Esophagus squamous epithelium (tissue), 4 donors: Measurements from ENCODE around the gene PSMD12.

ENCODE experiments used
- CTCF ChIP-seq, 6 experiments: fragments of 450-650 bp in 4 of 6; fragments of 200-600 bp in 2 of 6; sonication (generic) in 2 of 6; IDR thresholded peaks; one replicate each; pipeline ENCODE4 v1.5.1; 2016 to 2019; ENCODE audit warnings: antibody characterized with exemption in 6 of 6, mild to moderate bottlenecking in 4 of 6, moderate library complexity in 4 of 6
- POLR2A ChIP-seq, 4 donors: fragments of 450-650 bp; IDR thresholded peaks; one replicate each; pipeline ENCODE4 v1.6.1; 2017; ENCODE audit warnings: antibody characterized with exemption in 4 of 4, mild to moderate bottlenecking in 4 of 4, moderate library complexity in 3 of 4

DNA sequence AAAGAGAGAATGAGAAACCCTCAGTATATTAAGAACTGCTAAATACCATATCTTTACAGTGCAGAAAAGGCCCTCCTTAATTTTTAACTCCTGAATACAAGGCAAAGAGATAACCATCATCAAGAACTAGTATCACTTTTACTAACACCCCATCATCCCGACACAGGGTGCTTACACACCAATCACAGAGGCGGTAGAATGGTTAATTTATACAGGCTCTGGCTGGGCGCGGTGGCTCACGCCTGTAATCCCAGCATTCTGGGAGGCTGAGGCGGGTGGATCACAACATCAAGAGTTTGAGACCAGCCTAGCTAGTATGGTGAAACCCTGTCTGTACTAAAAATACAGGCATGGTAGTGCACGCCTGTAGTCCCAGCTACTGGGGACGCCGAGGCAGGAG is 4.2 kb downstream of the PSMD12 start:
- no peak for TF ChIP-seq CTCF (IDR thresholded peaks at IDR 0.05)
- TF ChIP-seq POLR2A (IDR thresholded peaks at IDR 0.05): no peak
